T-helper 17 cell (primary cell): ENCODE measurements around the gene BSDC1. TPM values are rescaled to one million over a fixed set of nuclear protein-coding genes. Genes with fewer than 3 reads are reported as not detected.

ENCODE experiments used
- total RNA-seq, 4 donors: library from RNA in 2 of 4; stranded (reverse) in 2 of 4; gene quantifications; one replicate each; pipeline ENCODE4 v1.2.3 and lab custom pipeline; 2022 to 2026

The BSDC1 gene
- total RNA-seq, 2 donors from 2014 or later = 177 to 181 TPM

Other genes with a start within 250 kb of the BSDC1 start
- gene TXLNA, start 214.8 kb downstream of the BSDC1 start, total RNA-seq = 10 to 100 TPM; 22.9 to 24.6 TPM
- 1 to 10 TPM; 4.7 to 4.9 TPM for gene CCDC28B, start 193.8 kb downstream of the BSDC1 start, total RNA-seq
- 1 to 10 TPM; 3.2 to 4.1 TPM for gene IQCC, start 188.8 kb downstream of the BSDC1 start, total RNA-seq
- not detected for gene DCDC2B, start 185.4 kb downstream of the BSDC1 start, total RNA-seq
- 10 to 100 TPM; 13.1 to 18.8 TPM for gene TMEM234, start 172.1 kb downstream of the BSDC1 start, total RNA-seq
- 100 to 1,000 TPM; 116 to 132 TPM for gene EIF3I, start 172.0 kb downstream of the BSDC1 start, total RNA-seq
- under 1 TPM; 0.60 to 0.72 TPM for gene FAM167B, start 147.2 kb downstream of the BSDC1 start, total RNA-seq
- gene LCK, start 143.2 kb downstream of the BSDC1 start, total RNA-seq = 100 to 1,000 TPM; 267 to 268 TPM
- 10 to 100 TPM; 81.6 to 86.2 TPM for gene HDAC1, start 102.4 kb downstream of the BSDC1 start, total RNA-seq
- gene MARCKSL1, start 58.2 kb downstream of the BSDC1 start, total RNA-seq = 10 to 100 TPM; 18.4 to 24.4 TPM
- gene FAM229A, start 32.0 kb downstream of the BSDC1 start, total RNA-seq = 10 to 100 TPM; 30.1 to 32.9 TPM
- 1 to 10 TPM in 1 of 2 donors, not detected in 1; 1.2 TPM for gene TSSK3, start 31.9 kb downstream of the BSDC1 start, total RNA-seq
- gene ZBTB8B, start 70.6 kb upstream of the BSDC1 start, total RNA-seq = not detected
- gene ZBTB8A, start 145.0 kb upstream of the BSDC1 start, total RNA-seq = not detected